Right ventricle myocardium superior (tissue), 1 donor: ENCODE measurements around the gene TBC1D9. TPM values are rescaled to one million over a fixed set of nuclear protein-coding genes. Genes with fewer than 3 reads are reported as not detected.

ENCODE experiments used
- ATAC-seq: fragments of 200-7000 bp; cut with Tn5 transposase; one replicate; pipeline ENCODE4 v1.9.1; 2020; ENCODE audit warnings: mild to moderate bottlenecking; ENCODE audit not compliant: poor library complexity
- DNase-seq: peaks from one replicate; pipeline ENCODE4 v3.0.0-alpha.2; 2020
- intact Hi-C: fragments of 100-400 bp; cut with DNase I; formaldehyde crosslinking; loops from one replicate; pipeline ENCODE4 v1.11.2; 2022
- total RNA-seq: library from RNA; stranded (reverse); fragmentation: NEBNext Ultra II Directional; extraction: Animal tissue kit (Norgen Biotek cat#: 25700); gene quantifications from one replicate; pipeline ENCODE4 v1.2.1, GENCODE V29; 2021
- donor health status: DM: no; HTN: yes; CAD: no; lungs with severe emphysema.

TBC1D9 gene
- total RNA-seq, 1 donor from 2014 or later: 10.0 TPM

GRCh38 chr4:140735317-140735716, 20.9 kb downstream of the TBC1D9 start:
- ATAC-seq (no peak), DNase-seq (no peak)
- intact Hi-C loops: no loop called here

GRCh38 chr4:140732780-140733179, 23.4 kb downstream of the TBC1D9 start:
- DNase-seq (no peak), ATAC-seq (peak; percentile 40)
- intact Hi-C loops: no loop called here

GRCh38 chr4:140729344-140730049, 26.7 kb downstream of the TBC1D9 start:
- intact Hi-C loops: no loop called here

GRCh38 chr4:140726776-140727500, 29.2 kb downstream of the TBC1D9 start:
- peak; percentile 28 for ATAC-seq
- DNase-seq: no peak
- intact Hi-C loops: no loop called here

More at GRCh38 chr4:140729344-140730049, 26.7 kb downstream of the TBC1D9 start:
- ATAC-seq (no peak), DNase-seq (no peak)

GRCh38 chr4:140725556-140725955, 30.6 kb downstream of the TBC1D9 start:
- ATAC-seq: no peak

GRCh38 chr4:140724760-140725159, 31.4 kb downstream of the TBC1D9 start:
- ATAC-seq (no peak), DNase-seq (no peak)
- intact Hi-C loops: no loop called here

More at GRCh38 chr4:140725556-140725955, 30.6 kb downstream of the TBC1D9 start:
- DNase-seq: no peak
- intact Hi-C loops: no loop called here

- intact Hi-C loops: no loop called here
- no peak for DNase-seq
- peak; percentile 19 for ATAC-seq
Observed at GRCh38 chr4:140720387-140721304, 35.5 kb downstream of the TBC1D9 start.

- no peak for DNase-seq
- intact Hi-C loops: no loop called here
- no peak for ATAC-seq
Observed at GRCh38 chr4:140719686-140720085, 36.5 kb downstream of the TBC1D9 start.

GRCh38 chr4:140719022-140719421, 37.2 kb downstream of the TBC1D9 start:
- DNase-seq: no peak
- ATAC-seq: no peak
- intact Hi-C loops: no loop called here

GRCh38 chr4:140718241-140718952, 37.8 kb downstream of the TBC1D9 start:
- ATAC-seq: no peak

GRCh38 chr4:140717313-140717712, 38.9 kb downstream of the TBC1D9 start:
- intact Hi-C loops: no loop called here
- DNase-seq (no peak), ATAC-seq (no peak)

More at GRCh38 chr4:140718241-140718952, 37.8 kb downstream of the TBC1D9 start:
- no peak for DNase-seq
- intact Hi-C loops: no loop called here

- ATAC-seq: no peak
- DNase-seq: no peak
- intact Hi-C loops: no loop called here
Observed at GRCh38 chr4:140715119-140715518, 41.1 kb downstream of the TBC1D9 start.

- intact Hi-C loops: no loop called here
- DNase-seq (no peak), ATAC-seq (no peak)
Observed at GRCh38 chr4:140711910-140712309, 44.3 kb downstream of the TBC1D9 start.

GRCh38 chr4:140710908-140711622, 45.1 kb downstream of the TBC1D9 start:
- DNase-seq: no peak
- ATAC-seq: no peak
- intact Hi-C loops: no loop called here

GRCh38 chr4:140707325-140707724, 48.9 kb downstream of the TBC1D9 start:
- ATAC-seq (no peak), DNase-seq (no peak)
- intact Hi-C loops: no loop called here

GRCh38 chr4:140706665-140707064, 49.5 kb downstream of the TBC1D9 start:
- no peak for ATAC-seq
- no peak for DNase-seq
- intact Hi-C loops: no loop called here

- ATAC-seq: no peak
- no peak for DNase-seq
- intact Hi-C loops: no loop called here
Observed at GRCh38 chr4:140706276-140706625, 49.9 kb downstream of the TBC1D9 start.

GRCh38 chr4:140705625-140706275, 50.4 kb downstream of the TBC1D9 start:
- ATAC-seq: no peak
- intact Hi-C loops: no loop called here
- DNase-seq: no peak
